SK-MEL-5 (cell line): Measurements from ENCODE around the gene GINS1. TPM values are rescaled to one million over a fixed set of nuclear protein-coding genes. Genes with fewer than 3 reads are reported as not detected.
A peak's percentile ranks its signal among the peaks of the same experiment; 100 is the strongest.
"Not testable (repeated sequence)": the region's sequence is repeated elsewhere in the genome, so short reads cannot be mapped to it uniquely, and the experiment has no call there.

Experiments
- DNase-seq: peaks from one replicate; pipeline ENCODE4 v3.0.0-alpha.2; 2016; ENCODE audit warnings: low read depth, low spot score
- in situ Hi-C: cut with HindIII; loops from 2 replicates; pipeline ENCODE4 v1.10.0; 2016; ENCODE audit warnings: low sequenced_read_pairs, high pct_unique_total_duplicates, low pct_unique_long_range_greater_than_20kb
- total RNA-seq: library from RNA; depleted of rRNA; stranded (reverse); fragments of >200 nt; shearing (Covaris generic); gene quantifications from 2 replicates; pipeline ENCODE4 v1.2.3, GENCODE V29; 2014

GINS1 gene
- total RNA-seq, 1 experiment from 2014 or later = 14.8 TPM

DNA sequence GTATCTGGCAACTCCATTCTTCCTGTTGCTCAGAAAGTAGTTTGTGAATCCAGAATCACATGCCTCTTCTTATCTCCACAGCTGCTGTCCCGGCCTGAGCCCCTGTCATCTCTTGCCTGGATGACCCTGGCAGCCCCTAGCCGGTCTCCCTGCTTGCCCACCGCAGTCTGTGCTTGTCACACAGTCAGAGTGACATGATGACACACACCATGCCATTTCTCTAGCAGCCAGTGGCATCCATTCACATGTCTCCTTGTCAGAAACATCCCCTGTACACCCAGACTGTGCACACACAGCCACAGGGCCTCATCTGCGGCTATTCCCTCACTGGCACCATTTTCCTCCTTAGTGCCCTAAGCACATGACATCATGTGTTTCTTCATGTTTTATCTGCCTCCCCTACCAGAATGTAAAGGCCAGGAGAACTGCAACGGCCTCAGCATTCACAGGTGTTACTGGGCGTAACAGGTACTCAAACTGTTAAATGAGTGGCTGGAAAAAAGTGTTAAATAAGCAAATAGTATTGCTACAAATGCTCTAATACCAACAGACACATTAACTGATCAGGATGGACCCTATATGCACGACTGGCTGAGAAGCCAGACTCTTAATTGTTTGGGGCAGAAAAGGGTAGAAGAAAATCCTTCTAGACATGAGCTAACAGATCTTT is 26.4 kb upstream of the GINS1 start:
- DNase-seq = no peak
- in situ Hi-C loops = no loop called here

DNA sequence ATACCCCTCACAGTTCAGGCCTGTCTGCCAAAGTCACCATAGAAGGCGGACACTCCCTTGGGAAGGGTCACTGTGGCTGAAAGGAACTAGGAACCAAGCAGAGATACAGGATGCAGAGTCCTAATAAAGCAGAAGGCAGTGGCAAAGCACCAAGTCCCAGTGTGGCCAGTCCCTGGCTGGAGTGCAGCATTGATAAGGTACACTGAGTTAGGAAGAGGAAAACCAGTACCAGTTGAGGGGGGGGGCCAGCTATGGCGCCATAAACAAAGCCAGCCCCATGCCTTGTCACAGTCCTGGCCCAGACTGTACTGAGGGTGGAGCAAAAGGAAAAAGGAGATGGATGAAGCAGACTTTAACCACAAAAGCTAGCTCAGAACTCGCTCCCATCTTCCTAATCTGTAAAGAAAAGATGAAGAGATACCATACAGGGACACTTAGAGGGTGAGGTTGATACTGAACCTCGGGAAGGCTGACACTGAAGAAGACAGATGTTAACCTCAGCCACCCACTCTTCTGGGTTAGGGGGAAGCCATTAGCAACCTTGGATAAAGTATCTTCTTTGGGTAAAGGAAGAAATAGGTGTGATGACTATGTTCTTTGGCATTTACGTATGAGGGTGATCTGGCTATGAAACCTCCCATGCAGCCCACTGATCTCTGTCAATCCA is 24.6 kb upstream of the GINS1 start:
- DNase-seq = no peak
- in situ Hi-C loops = no loop called here

DNA sequence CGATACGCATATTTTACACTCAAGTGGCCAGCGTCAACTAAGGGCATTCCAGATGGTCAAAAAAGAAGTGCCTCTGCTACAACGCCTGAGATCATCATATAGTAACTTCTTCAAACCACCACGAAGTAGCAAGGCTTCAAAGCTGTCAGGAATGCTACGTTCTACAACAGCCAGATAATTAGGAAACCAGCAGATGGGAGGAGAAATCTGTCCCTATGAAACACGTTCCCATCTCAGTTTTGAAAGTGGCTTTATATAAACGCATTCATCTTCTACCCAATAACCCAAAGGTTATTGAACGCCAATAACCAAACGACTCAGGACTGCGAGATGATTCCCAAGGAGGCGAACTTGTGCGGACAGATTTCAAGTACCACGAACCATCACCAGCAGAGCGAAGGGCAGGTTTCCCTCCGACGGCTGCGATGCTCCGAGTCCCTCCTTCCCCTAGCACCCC is 18.0 kb upstream of the GINS1 start:
- DNase-seq = no peak
- in situ Hi-C loops = no loop called here

DNA sequence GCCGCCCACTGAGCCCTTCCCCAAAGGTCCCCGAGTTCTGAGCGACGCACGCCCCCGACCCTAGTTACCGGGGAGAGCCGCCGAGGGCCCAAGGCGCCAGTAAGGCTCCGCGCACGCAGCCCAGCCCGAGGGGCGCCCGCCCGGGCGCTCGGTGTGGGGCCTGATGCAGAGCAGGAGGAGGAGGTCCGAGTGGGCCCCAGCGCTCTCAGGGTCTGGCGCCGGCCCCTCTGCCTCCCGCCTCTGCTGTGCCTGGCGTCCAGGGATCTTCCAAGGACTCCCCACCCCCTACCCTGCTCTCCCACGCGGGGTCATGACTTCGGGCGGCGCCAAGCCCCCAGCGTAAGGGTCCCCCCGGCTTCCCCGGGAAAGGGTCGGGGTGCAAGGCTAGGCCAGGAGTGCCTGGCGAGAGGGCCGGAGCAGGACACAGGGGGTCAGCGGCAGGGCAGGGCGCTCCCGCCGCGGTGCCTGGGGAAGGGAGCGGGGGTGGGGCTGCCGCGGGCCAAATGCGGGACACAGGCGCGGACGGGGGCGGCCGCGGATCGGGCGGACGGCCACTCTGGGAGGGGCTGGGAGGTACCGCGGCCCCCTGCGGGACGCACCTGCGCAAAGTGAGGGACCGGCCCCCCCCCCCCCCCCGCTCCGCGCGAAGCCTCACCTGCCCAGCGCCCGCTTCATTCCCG is 17.5 kb upstream of the GINS1 start:
- in situ Hi-C loops = no loop called here
- no peak for DNase-seq

DNA sequence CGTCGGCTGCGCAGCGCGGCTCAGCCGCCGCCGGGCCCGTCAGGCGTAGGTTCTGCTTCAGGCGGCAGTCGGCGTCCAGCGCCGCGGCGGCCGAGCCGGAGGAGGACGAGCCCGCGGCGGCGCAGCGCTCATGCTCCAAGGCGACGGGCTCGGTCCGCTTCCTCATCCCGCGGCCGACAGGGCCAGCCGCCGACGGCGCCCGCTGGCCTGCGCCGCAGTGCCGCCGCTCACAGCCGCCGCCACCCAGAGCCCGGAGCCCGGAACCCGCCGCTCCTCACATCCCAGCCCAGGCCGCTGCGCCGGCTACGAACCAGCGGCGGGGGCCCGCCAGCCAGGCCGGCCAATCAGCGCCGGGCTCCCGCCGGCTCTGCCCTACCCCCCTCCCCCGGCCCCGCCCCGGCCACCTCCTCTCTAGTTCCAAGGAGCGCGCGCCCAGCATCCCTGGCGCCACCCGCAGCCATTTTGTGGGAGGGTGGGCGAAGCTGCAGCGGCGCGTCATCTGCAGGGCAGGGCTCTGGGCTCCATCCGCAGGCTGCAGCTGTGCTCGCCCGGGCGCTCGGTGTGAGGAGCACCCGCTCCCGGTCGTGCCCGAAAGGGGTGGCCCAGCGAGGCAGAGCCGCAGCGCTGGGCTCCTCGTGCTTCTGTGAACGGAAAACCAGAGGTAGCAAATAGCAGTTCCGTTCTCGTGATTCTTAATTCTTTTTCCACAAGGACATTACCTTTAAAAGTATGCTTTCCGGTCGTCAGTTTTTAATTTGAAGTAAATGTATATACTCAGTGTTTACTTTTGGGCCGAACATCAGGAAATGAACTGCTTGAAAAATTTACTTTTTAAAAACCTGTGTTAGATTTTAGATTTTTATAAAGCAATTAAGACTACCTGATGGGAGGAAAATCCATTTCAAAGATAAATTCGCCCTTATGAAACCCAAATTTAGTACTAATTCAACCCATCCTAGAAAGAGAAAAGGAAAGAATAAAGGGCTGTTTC is 16.6 kb upstream of the GINS1 start, which contains the start of gene ABHD12:
TSS of gene ABHD12 (minus strand) at position 298 of the 991 bp plus-strand sequence. CDS start at position 166, 132 bp downstream.
- in situ Hi-C loops = no loop called here
- peak; percentile 96 for DNase-seq

DNA sequence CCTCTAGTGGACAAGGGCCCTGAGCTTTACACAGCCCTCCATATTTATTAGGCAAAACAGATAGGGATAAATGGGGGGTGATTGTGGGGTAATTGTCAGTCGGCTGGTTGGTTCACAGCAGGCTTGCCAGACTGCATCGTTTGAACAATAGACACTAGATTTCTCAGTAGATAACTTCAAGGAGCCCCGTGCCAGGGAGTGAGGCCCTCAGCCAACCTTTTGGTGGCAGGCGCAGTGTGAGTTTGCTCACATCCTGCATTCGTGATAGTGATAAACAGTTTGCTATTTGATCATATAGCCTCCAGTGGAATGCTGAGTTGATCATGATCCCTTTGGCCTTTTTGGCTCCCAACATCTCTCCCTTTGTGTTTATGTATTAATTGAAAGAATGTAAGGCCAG is 13.2 kb upstream of the GINS1 start:
- no peak for DNase-seq
- in situ Hi-C loops = no loop called here

DNA sequence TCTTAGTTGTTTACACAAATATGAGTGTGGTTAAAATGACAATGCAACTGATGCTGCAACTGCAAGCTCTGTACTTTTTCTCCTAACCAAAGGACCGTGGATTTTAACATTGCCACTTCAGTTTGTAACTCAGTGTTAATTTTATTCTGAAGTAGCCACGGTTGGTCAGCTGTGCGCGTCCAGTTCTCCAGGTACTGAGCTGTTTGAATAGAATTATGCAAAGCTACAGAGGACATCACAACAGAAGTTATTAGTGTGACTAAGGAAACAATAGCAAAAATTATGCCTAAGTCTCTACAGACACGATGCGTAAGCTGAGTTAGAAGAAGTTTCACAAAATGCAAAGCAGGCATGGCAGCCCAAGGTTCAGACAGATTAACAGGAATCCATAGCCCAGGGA is 12.5 kb upstream of the GINS1 start:
- in situ Hi-C loops = no loop called here
- DNase-seq = no peak

DNA sequence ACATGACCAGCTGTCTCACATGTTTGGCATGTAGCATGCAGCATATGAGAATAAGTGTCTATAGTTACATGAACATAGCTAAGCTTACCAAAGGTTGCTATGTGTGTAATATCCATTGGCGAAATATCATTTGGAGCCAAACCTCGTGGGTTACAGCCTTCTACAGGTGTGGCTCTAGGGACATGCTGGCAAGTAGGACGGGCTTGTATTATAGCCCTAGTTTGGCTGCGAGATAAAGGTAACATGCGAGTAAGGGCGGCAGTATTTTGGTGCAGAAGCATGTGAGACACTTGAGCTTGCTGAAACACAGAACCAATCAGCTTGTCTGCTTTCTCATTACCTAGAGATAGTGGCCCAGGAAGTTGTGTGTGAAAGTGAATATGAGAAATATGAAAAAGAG is 10.4 kb upstream of the GINS1 start:
- in situ Hi-C loops = no loop called here
- no peak for DNase-seq

DNA sequence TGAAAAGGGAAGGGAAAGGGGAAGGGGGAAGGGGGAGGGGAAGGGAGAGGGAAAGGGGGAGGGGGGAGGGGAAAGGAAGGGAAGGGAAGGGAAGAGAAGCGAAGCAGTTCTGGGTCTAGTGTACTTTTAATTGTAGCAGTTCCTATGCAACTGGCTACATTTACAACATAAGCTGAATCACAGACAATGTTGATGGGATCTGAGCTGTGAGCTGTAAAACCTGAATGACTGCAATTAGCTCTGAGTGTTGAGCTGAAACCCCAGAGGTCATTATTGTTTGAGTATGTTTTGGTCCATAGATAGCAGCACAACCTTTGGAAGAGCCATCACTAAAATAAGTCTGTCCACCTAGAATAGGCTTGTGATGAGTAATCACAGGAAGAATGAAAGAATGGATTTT is 9.7 kb upstream of the GINS1 start:
- in situ Hi-C loops = no loop called here

DNA sequence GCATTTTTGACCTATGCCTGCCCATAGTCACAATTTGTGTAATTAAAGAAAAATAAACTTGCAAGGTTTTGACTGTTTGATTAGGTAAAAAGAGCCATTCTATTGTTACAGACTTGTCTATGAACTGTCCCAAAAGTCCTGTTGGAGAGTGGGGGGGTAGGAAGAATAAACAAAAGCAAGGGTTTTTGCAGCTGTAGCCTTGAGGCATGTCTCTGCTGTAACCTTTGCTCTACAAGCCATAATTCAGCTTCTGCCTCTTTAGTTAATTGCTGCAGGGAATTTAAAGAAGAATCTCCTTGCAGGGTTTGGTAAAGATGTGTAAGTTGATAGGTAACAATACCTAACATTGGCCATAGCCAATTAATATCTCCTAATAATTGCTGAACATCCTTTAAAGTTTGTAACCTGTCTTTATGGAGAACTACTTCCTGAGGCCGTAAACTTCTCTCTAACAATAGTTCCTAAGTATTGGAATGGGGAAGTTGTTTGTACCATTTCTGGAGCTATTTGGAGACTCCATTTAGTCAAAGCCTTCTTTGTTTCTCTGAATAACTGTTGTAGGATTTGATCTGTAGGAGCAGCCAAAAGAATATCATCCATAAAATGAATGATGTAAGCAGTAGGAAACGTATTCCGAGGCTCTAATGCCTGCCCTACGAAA is 9.0 kb upstream of the GINS1 start:
- in situ Hi-C loops = no loop called here
- DNase-seq = peak; percentile 93

More for the DNA sequence above, 9.7 kb upstream of the GINS1 start:
- no peak for DNase-seq

DNA sequence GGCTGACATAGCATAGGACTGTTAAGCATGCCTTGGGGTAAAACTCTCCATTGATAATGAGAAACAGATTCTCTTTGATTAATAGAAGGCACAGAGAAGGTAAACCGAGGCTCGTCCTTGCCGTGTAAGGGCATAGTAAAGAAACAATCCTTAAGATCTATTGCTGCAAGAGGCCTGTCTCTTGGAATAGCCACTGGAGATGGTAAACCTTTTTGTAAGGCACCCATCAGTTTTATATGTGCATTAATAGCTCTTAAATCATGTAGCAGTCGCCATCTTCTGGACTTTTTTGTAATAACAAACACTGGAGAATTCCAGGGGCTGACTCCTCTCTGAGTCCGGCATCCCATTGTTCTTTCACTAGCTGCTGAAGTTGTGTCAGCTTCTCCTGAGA is 8.4 kb upstream of the GINS1 start:
- DNase-seq = peak; percentile 93
- in situ Hi-C loops = no loop called here

DNA sequence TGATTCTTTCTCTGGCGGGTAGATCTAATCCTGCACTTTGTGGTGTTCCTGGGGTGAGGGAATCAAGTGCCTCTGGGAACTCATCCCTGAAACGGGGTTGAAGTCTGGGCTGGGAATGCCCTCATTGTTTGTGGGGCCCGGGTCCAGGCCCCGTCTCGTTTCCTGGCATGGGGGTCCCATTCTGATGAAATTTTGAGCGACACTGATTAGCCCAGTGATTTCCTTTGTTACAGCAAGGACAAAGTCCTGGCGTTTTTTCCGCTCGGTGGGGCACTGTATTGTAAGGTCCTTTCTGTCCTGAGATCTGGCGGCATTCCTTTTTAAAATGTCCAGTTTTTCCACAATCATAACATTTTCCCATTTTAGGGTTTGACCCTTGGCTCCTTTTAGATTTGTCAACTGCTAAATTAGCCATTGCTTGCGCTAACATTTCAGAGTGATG is 7.2 kb upstream of the GINS1 start:
- in situ Hi-C loops, DNase-seq: not testable (repeated sequence)

DNA sequence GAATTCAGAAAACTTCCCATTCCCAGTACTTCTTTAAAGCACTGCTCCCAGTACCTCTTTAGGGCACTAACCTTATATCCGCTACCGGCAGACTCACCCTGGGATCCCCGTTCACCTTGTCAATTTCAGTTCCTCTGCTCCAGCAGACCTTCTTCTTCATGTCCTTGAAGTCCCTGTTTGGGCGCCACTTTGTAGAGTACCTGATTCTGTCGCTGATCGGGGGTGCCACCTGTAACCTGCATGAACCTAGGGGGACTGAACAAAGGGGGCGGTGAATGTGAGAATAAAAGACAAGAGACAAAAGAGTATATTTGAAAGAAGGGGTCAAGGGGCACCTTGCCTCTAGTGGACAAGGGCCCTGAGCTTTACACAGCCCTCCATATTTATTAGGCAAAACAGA is 4.9 kb upstream of the GINS1 start:
- DNase-seq = no peak
- in situ Hi-C loops = no loop called here

DNA sequence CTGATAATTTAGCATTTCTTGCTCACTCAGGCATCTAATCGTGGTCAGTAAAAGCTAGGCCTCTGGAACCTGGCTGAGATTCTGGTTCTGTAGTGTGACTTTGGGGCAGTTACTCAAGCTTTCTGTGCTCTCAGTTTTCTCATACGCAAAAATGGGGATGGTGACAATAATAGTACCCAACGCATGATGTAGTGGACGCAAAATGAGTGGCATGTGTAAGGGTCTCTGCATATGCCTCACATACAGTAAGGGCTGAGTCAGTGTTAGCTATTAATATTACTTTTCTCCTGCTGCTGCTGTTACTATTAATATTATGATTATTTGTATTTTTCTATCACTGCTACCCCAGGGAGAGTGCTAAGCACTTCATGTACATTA is 686 bp downstream of the GINS1 start:
- no peak for DNase-seq
- in situ Hi-C loops = no loop called here

DNA sequence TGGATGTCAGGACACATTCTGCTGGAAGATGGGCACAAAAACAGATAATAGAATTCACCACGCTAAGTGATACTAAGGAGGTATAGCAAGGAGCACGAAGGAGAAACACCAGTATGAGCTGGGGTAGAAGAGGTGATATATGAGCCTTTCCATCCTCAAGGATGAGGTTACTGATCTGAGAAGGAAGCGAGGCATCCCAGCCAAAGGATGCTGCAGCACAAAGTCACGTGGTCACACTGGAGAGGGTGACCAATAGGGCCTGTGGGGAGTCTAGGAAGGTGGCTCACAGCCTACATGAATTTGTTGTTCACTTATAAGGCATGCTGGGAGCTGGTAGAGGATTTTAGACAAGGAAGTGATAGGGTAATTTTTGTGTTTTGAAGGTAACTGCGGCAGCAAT is 1.4 kb downstream of the GINS1 start:
- no peak for DNase-seq
- in situ Hi-C loops = no loop called here

DNA sequence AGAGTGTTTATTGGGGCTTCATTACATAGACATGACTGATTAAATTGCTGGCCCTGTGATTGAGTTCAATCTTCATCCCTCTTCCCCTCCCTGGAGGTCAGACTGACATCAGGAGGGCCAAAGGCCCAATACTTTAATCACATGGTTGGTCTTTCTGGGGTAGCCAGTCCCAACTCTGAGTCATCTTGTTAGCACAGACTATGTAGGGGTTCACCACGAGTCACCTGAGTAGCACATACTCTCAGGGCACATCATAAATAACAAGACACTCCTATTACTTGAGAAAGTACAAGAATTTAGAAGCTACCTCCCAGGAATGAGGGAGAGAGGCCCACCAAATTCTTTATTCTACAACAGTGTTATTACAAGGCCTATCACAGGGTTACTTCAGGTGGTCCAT is 11.3 kb downstream of the GINS1 start:
- in situ Hi-C loops = no loop called here
- DNase-seq = no peak

DNA sequence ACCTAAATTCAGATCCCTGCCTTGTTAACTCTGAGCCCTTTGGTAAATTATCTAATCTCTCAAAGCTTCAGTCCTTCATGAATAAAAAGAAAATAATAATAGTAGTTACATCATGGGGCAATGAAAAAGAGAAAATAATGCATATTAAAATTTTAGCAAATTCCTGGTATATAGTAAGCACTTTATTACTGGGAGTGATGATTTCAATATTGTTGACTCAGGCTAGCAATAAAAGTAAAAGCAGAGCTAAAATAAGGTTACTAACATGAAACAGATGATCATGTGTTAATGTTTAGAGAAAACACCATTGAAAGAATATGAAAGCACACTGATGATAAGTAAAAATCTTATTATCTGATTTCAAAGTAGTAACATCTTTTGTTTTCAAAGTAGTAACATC is 13.6 kb downstream of the GINS1 start:
- no peak for DNase-seq
- in situ Hi-C loops = no loop called here
